GM23338 (cell line): ENCODE data around the gene RWDD2A.

ENCODE experiments used
- EZH2 ChIP-seq: fragments of 200-600 bp; sonication (generic); IDR thresholded peaks from one replicate; pipeline ENCODE4 v1.8.0; 2017; ENCODE audit warnings: antibody characterized with exemption, mild to moderate bottlenecking, low read depth; ENCODE audit not compliant: unreplicated experiment
- EZH2phosphoT487 ChIP-seq: fragments of 200-600 bp; sonication (generic); IDR thresholded peaks from one replicate; pipeline ENCODE4 v1.8.1; 2018; ENCODE audit warnings: antibody characterized with exemption; ENCODE audit not compliant: unreplicated experiment
- POLR2AphosphoS5 ChIP-seq: IDR thresholded peaks from 2 replicates; pipeline ENCODE4 v1.6.1; 2016; ENCODE audit warnings: antibody characterized with exemption, low read depth
- TF ChIP-seq, protein P1 (sequence below), 2 experiments: fragments of 200-600 bp in 1 of 2; sonication (generic) in 1 of 2; conservative IDR thresholded peaks; 2 replicates each; pipeline versions ENCODE4 v1.5.1 to v1.6.1; 2016 to 2017; ENCODE audit warnings: antibody characterized with exemption in 2 of 2, low read depth in 2 of 2, mild to moderate bottlenecking in 2 of 2, moderate library complexity in 1 of 2
- TF ChIP-seq, protein P2 (sequence below): IDR thresholded peaks from one replicate; pipeline ENCODE4 v1.6.1; 2018; ENCODE audit warnings: antibody characterized with exemption; ENCODE audit not compliant: unreplicated experiment

DNA sequence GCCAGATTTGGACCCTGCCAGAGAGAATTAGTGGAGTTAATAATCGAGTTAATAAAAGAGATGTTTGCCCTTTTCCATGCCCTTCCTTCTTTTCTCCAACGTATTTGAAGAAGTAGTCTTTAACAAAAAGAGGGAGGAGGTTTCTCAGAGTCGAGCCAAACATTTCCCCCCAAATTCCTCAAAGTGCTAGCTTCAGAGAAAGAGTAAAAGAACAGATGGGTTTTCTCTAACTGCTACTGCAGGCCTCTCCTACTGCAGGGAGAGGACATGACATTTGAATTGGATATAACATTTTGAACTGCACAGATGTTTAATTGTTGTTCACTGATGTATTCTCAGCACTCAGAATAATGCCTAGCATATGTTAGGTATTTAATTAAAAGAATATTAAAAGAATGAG, 25.5 kb downstream of the RWDD2A start:
- TF ChIP-seq, protein P1, sequence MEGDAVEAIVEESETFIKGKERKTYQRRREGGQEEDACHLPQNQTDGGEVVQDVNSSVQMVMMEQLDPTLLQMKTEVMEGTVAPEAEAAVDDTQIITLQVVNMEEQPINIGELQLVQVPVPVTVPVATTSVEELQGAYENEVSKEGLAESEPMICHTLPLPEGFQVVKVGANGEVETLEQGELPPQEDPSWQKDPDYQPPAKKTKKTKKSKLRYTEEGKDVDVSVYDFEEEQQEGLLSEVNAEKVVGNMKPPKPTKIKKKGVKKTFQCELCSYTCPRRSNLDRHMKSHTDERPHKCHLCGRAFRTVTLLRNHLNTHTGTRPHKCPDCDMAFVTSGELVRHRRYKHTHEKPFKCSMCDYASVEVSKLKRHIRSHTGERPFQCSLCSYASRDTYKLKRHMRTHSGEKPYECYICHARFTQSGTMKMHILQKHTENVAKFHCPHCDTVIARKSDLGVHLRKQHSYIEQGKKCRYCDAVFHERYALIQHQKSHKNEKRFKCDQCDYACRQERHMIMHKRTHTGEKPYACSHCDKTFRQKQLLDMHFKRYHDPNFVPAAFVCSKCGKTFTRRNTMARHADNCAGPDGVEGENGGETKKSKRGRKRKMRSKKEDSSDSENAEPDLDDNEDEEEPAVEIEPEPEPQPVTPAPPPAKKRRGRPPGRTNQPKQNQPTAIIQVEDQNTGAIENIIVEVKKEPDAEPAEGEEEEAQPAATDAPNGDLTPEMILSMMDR (conservative IDR thresholded peaks at IDR 0.05; ENCODE audit: low read depth in 2 of 2) = no peak
- TF ChIP-seq, protein P2, sequence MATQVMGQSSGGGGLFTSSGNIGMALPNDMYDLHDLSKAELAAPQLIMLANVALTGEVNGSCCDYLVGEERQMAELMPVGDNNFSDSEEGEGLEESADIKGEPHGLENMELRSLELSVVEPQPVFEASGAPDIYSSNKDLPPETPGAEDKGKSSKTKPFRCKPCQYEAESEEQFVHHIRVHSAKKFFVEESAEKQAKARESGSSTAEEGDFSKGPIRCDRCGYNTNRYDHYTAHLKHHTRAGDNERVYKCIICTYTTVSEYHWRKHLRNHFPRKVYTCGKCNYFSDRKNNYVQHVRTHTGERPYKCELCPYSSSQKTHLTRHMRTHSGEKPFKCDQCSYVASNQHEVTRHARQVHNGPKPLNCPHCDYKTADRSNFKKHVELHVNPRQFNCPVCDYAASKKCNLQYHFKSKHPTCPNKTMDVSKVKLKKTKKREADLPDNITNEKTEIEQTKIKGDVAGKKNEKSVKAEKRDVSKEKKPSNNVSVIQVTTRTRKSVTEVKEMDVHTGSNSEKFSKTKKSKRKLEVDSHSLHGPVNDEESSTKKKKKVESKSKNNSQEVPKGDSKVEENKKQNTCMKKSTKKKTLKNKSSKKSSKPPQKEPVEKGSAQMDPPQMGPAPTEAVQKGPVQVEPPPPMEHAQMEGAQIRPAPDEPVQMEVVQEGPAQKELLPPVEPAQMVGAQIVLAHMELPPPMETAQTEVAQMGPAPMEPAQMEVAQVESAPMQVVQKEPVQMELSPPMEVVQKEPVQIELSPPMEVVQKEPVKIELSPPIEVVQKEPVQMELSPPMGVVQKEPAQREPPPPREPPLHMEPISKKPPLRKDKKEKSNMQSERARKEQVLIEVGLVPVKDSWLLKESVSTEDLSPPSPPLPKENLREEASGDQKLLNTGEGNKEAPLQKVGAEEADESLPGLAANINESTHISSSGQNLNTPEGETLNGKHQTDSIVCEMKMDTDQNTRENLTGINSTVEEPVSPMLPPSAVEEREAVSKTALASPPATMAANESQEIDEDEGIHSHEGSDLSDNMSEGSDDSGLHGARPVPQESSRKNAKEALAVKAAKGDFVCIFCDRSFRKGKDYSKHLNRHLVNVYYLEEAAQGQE = no peak
- TF ChIP-seq POLR2AphosphoS5 (no peak), EZH2phosphoT487 (no peak), EZH2 (no peak)
